DND-41 (cell line): ENCODE measurements around the gene GOSR2.

ENCODE experiments used
- ATAC-seq: fragments of 200-7000 bp; cut with Tn5 transposase; 3 replicates; pipeline ENCODE4 v1.9.1; 2021; ENCODE audit warnings: low read depth; ENCODE audit not compliant: insufficient read depth
- DNase-seq: peaks from one replicate; pipeline ENCODE4 v3.0.0-alpha.2; 2020
- H2AFZ ChIP-seq: 2 replicates; pipeline ENCODE4 v1.6.0; 2012; ENCODE audit warnings: low read depth, low read length
- H3K27ac ChIP-seq: 2 replicates; pipeline ENCODE4 v1.5.1; 2012; ENCODE audit warnings: low read length, inconsistent platforms
- H3K27me3 ChIP-seq: fragments of 200-600 bp; sonication (generic); 2 replicates; pipeline ENCODE4 v1.6.0; 2012; ENCODE audit warnings: low read length, mild to moderate bottlenecking, inconsistent platforms; ENCODE audit not compliant: insufficient read depth, poor library complexity
- H3K36me3 ChIP-seq: 2 replicates; pipeline ENCODE4 v1.5.1; 2012; ENCODE audit warnings: low read length, inconsistent platforms; ENCODE audit not compliant: insufficient read depth
- H3K4me1 ChIP-seq: 2 replicates; pipeline ENCODE4 v1.5.1; 2012; ENCODE audit warnings: mild to moderate bottlenecking, low read length; ENCODE audit not compliant: insufficient read depth
- H3K4me2 ChIP-seq: 2 replicates; pipeline ENCODE4 v1.6.0; 2012; ENCODE audit warnings: mild to moderate bottlenecking, moderate library complexity, low read length, inconsistent platforms; ENCODE audit not compliant: insufficient read depth
- H3K4me3 ChIP-seq, 2 experiments: fragments of 200-600 bp in 1 of 2; shearing (Covaris generic) in 1 of 2; 2 replicates each; pipeline ENCODE4 v1.5.1; 2012 to 2016; ENCODE audit warnings: inconsistent platforms in 2 of 2, low read length in 2 of 2, mild to moderate bottlenecking in 2 of 2, low read depth in 1 of 2, moderate library complexity in 1 of 2
- H3K79me2 ChIP-seq: 2 replicates; pipeline ENCODE4 v1.6.0; 2012; ENCODE audit warnings: low read length, inconsistent platforms; ENCODE audit not compliant: insufficient read depth
- H3K9ac ChIP-seq: 2 replicates; pipeline ENCODE4 v1.6.0; 2012; ENCODE audit warnings: low read depth, mild to moderate bottlenecking, inconsistent platforms, low read length, moderate library complexity
- H3K9me3 ChIP-seq: 2 replicates; pipeline ENCODE4 v1.5.1; 2012; ENCODE audit warnings: low read length, moderate library complexity, mild to moderate bottlenecking, inconsistent platforms; ENCODE audit not compliant: insufficient read depth, severe bottlenecking
- H4K20me1 ChIP-seq: 2 replicates; pipeline ENCODE4 v1.6.0; 2012; ENCODE audit warnings: low read length; ENCODE audit not compliant: insufficient read depth
- EZH2 ChIP-seq: IDR thresholded peaks from 3 replicates; pipeline ENCODE4 v1.6.1; 2012; ENCODE audit warnings: borderline replicate concordance, low read depth, mild to moderate bottlenecking, moderate library complexity, low read length, inconsistent platforms; ENCODE audit not compliant: severe bottlenecking
- TF ChIP-seq, protein P1 (sequence below): IDR thresholded peaks from 2 replicates; pipeline ENCODE4 v1.5.1; 2012; ENCODE audit warnings: borderline replicate concordance, low read length, moderate library complexity, mild to moderate bottlenecking; ENCODE audit not compliant: poor library complexity, severe bottlenecking; ENCODE audit errors: extremely low read depth

Gene GOSR2

DNA sequence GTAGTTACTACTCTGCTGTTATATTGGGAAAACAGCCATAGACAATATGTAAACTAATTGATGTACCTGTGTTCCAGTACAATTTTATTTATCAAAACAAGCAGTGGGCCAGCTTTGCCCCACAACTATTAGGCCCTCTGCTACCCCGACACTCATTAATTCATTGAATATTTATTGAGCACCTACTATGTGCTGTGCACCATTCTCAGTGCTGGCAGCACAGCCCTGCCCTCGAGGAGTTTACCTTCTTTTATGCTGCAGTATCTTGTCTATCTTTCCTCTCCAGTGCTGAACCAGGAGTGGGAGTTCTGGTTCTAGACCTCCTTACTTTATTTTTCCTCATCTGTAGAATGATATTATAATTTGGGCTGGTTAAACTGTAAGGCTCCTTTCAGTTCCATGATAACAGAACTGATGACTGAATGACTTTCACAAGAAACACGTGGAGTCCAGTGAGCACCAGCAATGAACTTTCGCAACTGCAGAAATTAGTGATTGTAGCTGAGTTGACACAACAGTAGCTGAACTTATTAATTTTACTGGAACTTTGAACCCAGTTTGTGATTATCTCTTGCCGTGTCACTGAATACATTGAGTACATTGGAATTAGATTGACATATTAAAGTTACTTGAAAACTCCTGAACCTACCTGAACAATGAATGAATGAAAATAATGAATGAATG, 2.4 kb downstream of the GOSR2 start:
- Histone ChIP-seq H4K20me1 (peaks cover 37% of the 10 kb centered on the region), H3K4me2 (peak overlapping the region; percentile 74)

DNA sequence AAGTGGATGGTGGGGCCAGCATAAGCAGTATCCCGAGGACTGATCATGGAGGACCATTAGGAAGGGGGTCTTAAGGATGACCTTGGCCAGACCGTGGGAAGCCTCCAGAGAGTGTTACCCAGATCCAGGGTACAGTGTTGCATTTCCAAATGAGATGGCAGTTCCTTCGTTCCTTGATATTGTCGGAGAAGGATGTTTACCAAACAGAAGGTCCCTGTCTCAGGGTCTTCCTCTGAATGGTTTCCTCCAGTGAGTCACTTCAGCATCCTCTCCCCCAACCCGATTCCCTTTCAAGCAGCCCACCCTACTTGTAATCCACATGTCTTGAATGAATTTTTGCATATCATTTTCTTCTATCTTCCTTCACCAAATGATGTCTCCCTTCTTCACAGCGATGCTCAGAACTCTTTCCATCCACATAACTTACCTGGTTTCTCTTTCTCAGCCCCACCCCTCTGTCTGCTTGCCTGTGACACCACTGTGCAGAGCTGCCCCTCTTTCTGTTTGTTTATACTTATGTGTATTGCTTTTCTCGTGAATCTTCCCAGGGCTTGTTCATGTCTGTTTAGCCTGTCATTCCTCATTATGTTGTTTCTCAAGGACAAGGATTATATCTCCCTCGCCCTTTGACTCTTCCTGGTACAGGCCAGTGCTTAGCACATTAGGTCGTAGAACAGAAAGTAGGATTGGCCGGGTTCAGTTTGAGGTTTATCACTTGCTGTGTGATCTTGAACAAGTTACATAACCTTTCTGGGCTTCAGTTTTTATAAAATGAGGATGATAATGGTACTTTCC, 5.7 kb downstream of the GOSR2 start:
- no peak for TF ChIP-seq EZH2
- TF ChIP-seq, protein P1, sequence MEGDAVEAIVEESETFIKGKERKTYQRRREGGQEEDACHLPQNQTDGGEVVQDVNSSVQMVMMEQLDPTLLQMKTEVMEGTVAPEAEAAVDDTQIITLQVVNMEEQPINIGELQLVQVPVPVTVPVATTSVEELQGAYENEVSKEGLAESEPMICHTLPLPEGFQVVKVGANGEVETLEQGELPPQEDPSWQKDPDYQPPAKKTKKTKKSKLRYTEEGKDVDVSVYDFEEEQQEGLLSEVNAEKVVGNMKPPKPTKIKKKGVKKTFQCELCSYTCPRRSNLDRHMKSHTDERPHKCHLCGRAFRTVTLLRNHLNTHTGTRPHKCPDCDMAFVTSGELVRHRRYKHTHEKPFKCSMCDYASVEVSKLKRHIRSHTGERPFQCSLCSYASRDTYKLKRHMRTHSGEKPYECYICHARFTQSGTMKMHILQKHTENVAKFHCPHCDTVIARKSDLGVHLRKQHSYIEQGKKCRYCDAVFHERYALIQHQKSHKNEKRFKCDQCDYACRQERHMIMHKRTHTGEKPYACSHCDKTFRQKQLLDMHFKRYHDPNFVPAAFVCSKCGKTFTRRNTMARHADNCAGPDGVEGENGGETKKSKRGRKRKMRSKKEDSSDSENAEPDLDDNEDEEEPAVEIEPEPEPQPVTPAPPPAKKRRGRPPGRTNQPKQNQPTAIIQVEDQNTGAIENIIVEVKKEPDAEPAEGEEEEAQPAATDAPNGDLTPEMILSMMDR: no peak
- ATAC-seq (no peak), DNase-seq (no peak)
- Histone ChIP-seq H3K4me1 (peaks cover 42% of the 10 kb centered on the region), H3K9me3 (no peaks in the 10 kb centered on the region), H4K20me1 (peaks cover 34% of the 10 kb centered on the region), H3K36me3 (peaks cover 45% of the 10 kb centered on the region), H2AFZ (no peak overlapping the region), H3K79me2 (peaks cover 64% of the 10 kb centered on the region), H3K27me3 (no peaks in the 10 kb centered on the region), H3K4me3 (no peak overlapping the region), H3K9ac (no peak overlapping the region), H3K27ac (no peak overlapping the region), H3K4me2 (no peak overlapping the region)

More for the DNA sequence above, 2.4 kb downstream of the GOSR2 start:
- Histone ChIP-seq H3K27me3 (no peaks in the 10 kb centered on the region), H3K9me3 (no peaks in the 10 kb centered on the region), H3K27ac (no peak overlapping the region), H3K79me2 (peaks cover 72% of the 10 kb centered on the region), H3K4me3 (no peak overlapping the region), H2AFZ (no peak overlapping the region), H3K9ac (no peak overlapping the region), H3K4me1 (peaks cover 45% of the 10 kb centered on the region), H3K36me3 (peaks cover 14% of the 10 kb centered on the region)
- DNase-seq: no peak
- ATAC-seq: no peak
- no peak for TF ChIP-seq EZH2
- TF ChIP-seq, protein P1: no peak

DNA sequence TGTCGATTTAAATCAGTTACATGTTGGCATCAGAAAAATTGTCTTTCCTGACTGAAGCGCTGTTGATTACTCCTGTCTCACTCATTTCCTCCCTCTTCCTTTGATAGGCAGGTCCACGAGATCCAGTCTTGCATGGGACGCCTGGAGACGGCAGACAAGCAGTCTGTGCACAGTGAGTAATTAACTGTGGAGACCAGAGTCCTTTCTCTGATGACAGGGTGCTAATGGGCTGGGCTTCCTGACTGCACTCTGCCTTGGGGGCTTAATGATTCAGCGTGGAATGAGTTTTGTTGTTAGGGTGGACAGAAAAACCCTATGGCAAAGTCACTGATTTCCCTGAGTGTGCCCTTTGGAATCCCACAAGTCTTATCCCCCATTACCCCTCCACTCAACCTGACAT, 6.5 kb downstream of the GOSR2 start:
- Histone ChIP-seq H3K27ac (no peak overlapping the region), H3K4me2 (no peak overlapping the region), H3K9ac (no peak overlapping the region)

More for the DNA sequence above, 6.5 kb downstream of the GOSR2 start:
- peaks cover 52% of the 10 kb centered on the region for H3K36me3 ChIP-seq
- DNase-seq: no peak
- H3K27me3 ChIP-seq: no peaks in the 10 kb centered on the region
- peaks cover 57% of the 10 kb centered on the region for H3K79me2 ChIP-seq
- H2AFZ ChIP-seq: no peak overlapping the region
- no peak for TF ChIP-seq EZH2
- TF ChIP-seq, protein P1: no peak
- no peak for ATAC-seq
- peaks cover 34% of the 10 kb centered on the region for H4K20me1 ChIP-seq
- peaks cover 34% of the 10 kb centered on the region for H3K4me1 ChIP-seq
- no peak overlapping the region for H3K4me3 ChIP-seq
- H3K9me3 ChIP-seq: no peaks in the 10 kb centered on the region
